ENCODE results near the gene NR2C1.
"Not testable (repeated sequence)": the region's sequence is repeated elsewhere in the genome, so short reads cannot be mapped to it uniquely, and the experiment has no call there.

NR2C1 gene

DNA sequence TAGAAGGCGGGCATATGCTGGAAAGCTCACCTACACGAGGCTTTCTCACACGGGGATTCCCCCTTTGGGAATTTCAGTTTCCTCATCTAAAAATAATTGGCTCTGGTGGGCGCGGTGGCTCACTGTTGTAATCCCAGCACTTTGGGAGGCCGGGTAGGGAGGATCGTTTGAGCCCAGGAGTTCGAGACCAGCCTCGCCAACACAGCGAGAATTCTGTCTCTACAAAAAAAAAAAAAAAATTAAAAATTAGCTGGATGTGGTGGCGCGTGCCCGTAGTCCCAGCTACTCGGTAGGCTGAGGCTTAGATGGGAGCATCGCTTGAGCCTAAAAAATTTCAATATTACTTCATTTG is 69.5 kb downstream of the NR2C1 start:
- Mint-ChIP-seq H3K4me3 (peak overlapping the region; percentile 79), H3K36me3 (ENCODE audit: low read depth) (peaks cover 26% of the 10 kb centered on the region), H3K27ac (peak overlapping the region; percentile 72), H3K4me1 (ENCODE audit: low read depth) (peaks cover 29% of the 10 kb centered on the region), H3K27me3 (ENCODE audit: low read depth) (no peaks in the 10 kb centered on the region), H3K9me3 (peaks cover 28% of the 10 kb centered on the region)
- DNase-seq (ENCODE audit: low spot score): peak; percentile 8

DNA sequence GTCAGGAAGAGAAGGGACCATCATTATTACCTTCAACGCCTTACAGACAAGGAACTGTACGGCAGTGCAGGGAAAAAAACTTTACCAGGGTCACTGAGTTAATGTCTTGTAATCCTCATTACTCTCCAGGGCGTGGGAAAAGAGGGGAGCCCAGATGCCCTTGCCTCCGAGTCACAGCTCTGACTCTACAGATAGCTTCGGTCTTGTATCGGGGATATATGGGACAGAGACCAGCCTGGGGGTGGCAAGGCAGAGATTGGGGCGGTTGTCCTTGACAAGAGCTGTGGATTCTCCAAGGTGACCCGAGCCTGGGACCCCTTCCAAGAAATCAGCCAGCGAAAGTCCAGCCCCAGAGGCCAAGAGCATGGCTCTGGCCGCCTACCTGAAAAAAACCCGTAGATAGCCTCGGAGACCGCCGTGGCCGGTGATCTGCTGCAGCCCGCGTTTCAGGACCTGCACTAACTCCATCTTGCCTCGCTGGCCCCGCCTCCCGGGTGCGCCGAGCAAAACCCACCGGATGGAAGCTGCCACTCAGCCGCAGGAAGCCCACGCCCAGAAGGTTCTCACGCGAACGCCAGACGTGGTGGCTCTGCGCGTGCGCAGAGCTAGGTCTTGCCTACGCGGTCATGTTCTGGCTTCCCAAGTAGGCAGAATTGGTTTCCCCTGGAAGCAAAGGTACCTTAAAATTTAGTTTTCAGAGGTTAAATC is 70.1 kb downstream of the NR2C1 start, which contains the start of gene NDUFA12:
NDUFA12 (minus strand) TSS at position 485 of the 708 bp plus-strand sequence; CDS start at position 468, 17 bp downstream.
- Mint-ChIP-seq H3K9me3 (peaks cover 25% of the 10 kb centered on the region), H3K27ac (peak within 1 kb of the TSS; percentile 72), H3K36me3 (ENCODE audit: low read depth) (peaks cover 32% of the 10 kb centered on the region), H3K4me1 (ENCODE audit: low read depth) (peaks cover 33% of the 10 kb centered on the region), H3K27me3 (ENCODE audit: low read depth) (no peaks in the 10 kb centered on the region), H3K4me3 (peak within 1 kb of the TSS; percentile 79)
- DNase-seq (ENCODE audit: low spot score): peak; percentile 96

DNA sequence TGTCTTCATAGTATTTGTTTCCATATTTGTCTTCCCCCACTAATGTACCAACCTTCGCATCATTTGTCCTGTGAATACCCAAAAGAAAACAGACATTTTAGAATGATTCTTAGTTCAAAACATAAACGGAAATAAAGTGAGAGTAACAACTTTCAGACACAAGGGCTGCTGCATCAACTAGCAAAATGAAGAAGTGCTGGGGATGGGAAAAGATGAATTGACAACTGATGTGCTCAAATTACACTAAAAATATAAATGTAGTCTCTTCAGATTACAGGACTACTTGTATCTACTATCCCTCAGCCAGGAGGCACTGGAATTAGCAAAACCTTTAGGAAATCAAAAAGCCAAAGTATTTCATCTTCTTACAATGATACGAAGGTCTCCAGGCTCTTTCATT is 70.7 kb downstream of the NR2C1 start:
- peaks cover 36% of the 10 kb centered on the region for H3K4me1 Mint-ChIP-seq (ENCODE audit: low read depth)
- H3K4me3 Mint-ChIP-seq: peak overlapping the region; percentile 79
- peaks cover 23% of the 10 kb centered on the region for H3K9me3 Mint-ChIP-seq
- H3K27ac Mint-ChIP-seq: peak overlapping the region; percentile 72
- H3K36me3 Mint-ChIP-seq (ENCODE audit: low read depth): peaks cover 35% of the 10 kb centered on the region
- H3K27me3 Mint-ChIP-seq (ENCODE audit: low read depth): no peaks in the 10 kb centered on the region
- DNase-seq (ENCODE audit: low spot score): no peak

DNA sequence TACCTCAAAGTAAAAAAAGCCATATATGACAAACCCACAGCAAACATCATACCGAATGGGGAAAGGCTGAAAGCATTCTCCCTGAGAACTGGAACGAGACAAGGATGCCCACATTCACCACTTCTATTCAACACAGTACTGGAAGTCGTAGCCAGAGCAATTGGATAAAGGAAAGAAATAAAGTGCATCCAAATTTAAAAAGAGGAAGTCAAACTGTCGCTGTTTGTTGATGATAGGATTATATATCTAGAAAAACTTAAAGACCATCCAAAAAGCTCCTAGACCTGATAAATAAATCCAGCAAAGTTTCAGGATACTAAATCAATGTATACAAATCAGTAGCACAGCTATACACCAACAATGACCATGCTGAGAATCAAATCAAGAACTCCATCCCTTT is 75.1 kb downstream of the NR2C1 start:
- no peak overlapping the region for H3K4me3 Mint-ChIP-seq
- peaks cover 28% of the 10 kb centered on the region for H3K4me1 Mint-ChIP-seq (ENCODE audit: low read depth)
- H3K27ac Mint-ChIP-seq: no peak overlapping the region

DNA sequence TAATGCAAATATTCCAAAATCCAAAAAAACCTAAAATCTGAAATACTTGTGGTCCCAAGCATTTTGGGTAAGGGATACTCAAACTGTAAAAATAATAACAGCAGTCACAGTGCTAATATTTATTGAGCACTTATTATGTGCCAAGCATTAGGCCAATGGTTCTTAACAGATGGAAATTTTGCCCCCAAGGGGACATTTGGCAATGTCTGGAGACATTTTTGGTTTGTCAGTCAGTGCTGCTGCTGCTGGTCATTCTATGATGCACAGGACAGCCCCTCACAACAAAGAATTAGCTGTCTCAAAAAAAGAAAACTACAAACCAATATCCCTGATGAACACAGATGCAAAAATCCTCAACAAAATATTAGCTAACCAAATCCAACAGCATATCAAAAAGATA is 75.7 kb downstream of the NR2C1 start:
- Mint-ChIP-seq H3K36me3 (ENCODE audit: low read depth) (peaks cover 35% of the 10 kb centered on the region), H3K9me3 (no peaks in the 10 kb centered on the region), H3K4me1 (ENCODE audit: low read depth) (peaks cover 27% of the 10 kb centered on the region), H3K27me3 (ENCODE audit: low read depth) (no peaks in the 10 kb centered on the region), H3K4me3 (no peak overlapping the region), H3K27ac (no peak overlapping the region)
- DNase-seq (ENCODE audit: low spot score): no peak

More for the DNA sequence above, 75.1 kb downstream of the NR2C1 start:
- Mint-ChIP-seq H3K27me3 (ENCODE audit: low read depth) (no peaks in the 10 kb centered on the region), H3K9me3 (no peaks in the 10 kb centered on the region), H3K36me3 (ENCODE audit: low read depth) (peaks cover 38% of the 10 kb centered on the region)
- no peak for DNase-seq (ENCODE audit: low spot score)

DNA sequence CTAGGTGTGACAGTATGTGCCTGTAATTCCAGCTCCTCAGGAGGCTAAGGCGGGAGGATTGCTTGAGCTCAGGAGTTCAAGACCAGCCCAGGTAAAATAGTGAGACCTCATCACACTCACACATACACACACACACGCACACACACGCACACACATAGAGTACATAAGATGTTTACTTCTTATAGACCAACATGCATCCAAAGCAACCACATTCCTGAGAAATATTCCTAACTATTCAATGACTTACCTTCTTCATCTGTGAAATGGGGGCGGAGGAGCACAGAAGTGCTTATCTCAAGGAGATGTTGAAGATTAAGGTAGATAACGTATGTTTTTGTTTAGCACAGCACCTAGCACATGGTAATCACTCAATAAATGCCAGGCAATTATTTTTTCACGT is 76.4 kb downstream of the NR2C1 start:
- Mint-ChIP-seq H3K4me3 (no peak overlapping the region), H3K9me3 (no peaks in the 10 kb centered on the region), H3K27ac (no peak overlapping the region), H3K36me3 (ENCODE audit: low read depth) (peaks cover 35% of the 10 kb centered on the region), H3K27me3 (ENCODE audit: low read depth) (no peaks in the 10 kb centered on the region), H3K4me1 (ENCODE audit: low read depth) (peaks cover 27% of the 10 kb centered on the region)
- DNase-seq (ENCODE audit: low spot score): no peak

DNA sequence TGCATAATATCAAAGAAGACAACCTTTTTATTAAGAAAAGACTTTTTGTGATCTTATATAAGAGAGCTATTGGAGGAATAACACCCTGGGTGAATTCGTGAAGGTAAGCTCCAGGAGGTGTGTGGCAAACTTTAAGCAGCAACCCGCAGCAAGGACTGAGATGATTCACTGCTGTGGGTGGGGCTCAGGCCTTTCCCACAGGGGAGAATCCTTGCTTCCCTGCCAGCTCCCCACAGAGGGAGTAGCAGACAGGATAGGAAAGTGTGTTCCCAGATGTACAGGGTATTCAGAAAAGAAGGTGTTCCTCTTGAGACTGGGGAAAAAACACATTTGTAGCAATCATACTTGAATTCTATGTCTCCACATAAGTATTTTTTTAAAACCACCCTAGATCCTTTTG is 79.1 kb downstream of the NR2C1 start:
- peaks cover 40% of the 10 kb centered on the region for H3K36me3 Mint-ChIP-seq (ENCODE audit: low read depth)
- no peaks in the 10 kb centered on the region for H3K27me3 Mint-ChIP-seq (ENCODE audit: low read depth)
- DNase-seq (ENCODE audit: low spot score): no peak
- H3K4me3 Mint-ChIP-seq: no peak overlapping the region
- peaks cover 23% of the 10 kb centered on the region for H3K4me1 Mint-ChIP-seq (ENCODE audit: low read depth)
- no peak overlapping the region for H3K27ac Mint-ChIP-seq
- H3K9me3 Mint-ChIP-seq: no peaks in the 10 kb centered on the region

DNA sequence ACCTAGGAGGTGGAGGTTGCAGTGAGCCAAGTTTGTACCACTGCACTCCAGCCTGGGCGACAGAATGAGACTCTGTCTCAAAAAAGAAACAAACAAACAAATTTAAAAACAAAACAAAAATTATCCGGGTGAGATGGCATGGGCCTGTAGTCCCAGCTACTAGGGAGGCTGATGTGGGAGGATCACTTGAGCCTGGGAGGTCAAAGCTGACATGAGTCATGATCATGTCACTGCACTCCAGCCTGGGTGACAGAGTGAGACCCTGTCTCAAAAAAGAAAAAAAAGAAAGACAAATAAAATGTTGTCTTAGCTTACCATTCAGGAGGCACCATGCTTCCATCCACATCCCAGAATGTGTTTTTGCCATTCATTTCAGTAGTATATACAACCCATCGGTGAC is 79.6 kb downstream of the NR2C1 start:
- H3K27ac Mint-ChIP-seq; DNase-seq (ENCODE audit: low spot score); H3K9me3 Mint-ChIP-seq; H3K4me3 Mint-ChIP-seq; H3K27me3 Mint-ChIP-seq (ENCODE audit: low read depth): not testable (repeated sequence)
- peaks cover 38% of the 10 kb centered on the region for H3K36me3 Mint-ChIP-seq (ENCODE audit: low read depth)
- peaks cover 22% of the 10 kb centered on the region for H3K4me1 Mint-ChIP-seq (ENCODE audit: low read depth)

DNA sequence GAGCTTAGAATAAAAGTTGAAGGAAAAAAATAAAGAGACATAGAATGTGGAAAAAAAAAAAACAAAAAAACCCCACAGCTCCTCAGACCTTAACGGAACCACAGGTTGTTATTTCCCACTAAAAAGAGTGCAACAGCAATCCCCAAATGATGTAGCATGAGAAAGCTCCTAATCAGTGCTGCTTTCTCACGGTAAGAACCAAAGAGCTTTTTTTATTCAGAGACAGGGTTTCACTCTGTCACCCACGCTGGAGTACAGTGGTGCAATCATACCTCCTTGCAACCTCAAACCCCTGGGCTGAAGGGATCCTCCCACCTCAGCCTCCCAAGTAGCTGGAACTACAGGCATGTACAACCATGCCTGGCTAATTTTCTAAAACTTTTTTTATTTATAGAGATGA is 83.2 kb downstream of the NR2C1 start:
- H3K4me3 Mint-ChIP-seq: no peak overlapping the region
- peaks cover 34% of the 10 kb centered on the region for H3K4me1 Mint-ChIP-seq (ENCODE audit: low read depth)
- H3K27ac Mint-ChIP-seq: no peak overlapping the region
- no peaks in the 10 kb centered on the region for H3K27me3 Mint-ChIP-seq (ENCODE audit: low read depth)
- H3K36me3 Mint-ChIP-seq (ENCODE audit: low read depth): peaks cover 43% of the 10 kb centered on the region
- no peak for DNase-seq (ENCODE audit: low spot score)
- no peaks in the 10 kb centered on the region for H3K9me3 Mint-ChIP-seq

DNA sequence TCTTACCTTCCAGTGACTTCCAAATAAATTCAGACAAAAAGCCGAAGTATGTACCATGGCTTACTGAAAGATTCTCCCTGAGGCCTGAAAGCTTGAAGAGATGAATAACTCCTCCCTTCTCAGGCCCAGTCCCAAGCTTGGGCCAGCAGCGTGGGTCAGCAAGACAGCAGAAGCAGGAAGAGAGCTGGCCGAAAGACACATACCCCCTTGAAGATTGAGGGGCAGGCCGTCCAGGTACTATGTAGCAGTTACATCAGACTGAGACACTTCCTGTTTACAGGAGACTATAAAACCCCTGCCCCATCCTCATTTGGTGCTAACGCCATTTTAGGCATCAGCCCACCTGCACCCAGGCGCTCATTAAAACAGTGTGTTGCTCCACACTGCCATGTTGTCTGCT is 84.9 kb downstream of the NR2C1 start:
- peak overlapping the region; percentile 69 for H3K27ac Mint-ChIP-seq

DNA sequence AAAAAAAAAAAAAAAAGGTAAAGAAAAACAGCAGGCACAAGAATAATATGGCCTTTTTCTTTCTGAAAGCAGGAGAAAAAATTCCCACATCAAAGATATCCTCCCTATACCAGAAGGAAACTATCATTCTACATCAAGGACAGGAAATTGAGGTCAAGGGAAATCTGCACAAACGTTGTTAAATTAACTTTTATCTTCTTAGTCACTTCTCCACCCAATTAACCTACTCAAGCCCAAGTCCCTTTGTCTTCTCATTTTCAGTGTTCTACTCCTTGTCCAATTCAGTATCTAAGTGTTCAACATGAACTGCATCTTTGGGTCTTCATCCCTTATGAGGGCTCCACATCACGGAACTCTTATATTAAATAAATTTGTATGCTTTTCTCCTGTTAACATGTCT is 85.6 kb downstream of the NR2C1 start:
- peak overlapping the region; percentile 9 for H3K27ac Mint-ChIP-seq
- H3K27me3 Mint-ChIP-seq (ENCODE audit: low read depth): no peaks in the 10 kb centered on the region
- H3K4me1 Mint-ChIP-seq (ENCODE audit: low read depth): peaks cover 43% of the 10 kb centered on the region
- H3K9me3 Mint-ChIP-seq: no peaks in the 10 kb centered on the region
- peak overlapping the region; percentile 49 for H3K4me3 Mint-ChIP-seq
- peaks cover 42% of the 10 kb centered on the region for H3K36me3 Mint-ChIP-seq (ENCODE audit: low read depth)
- DNase-seq (ENCODE audit: low spot score): no peak

More for the DNA sequence above, 84.9 kb downstream of the NR2C1 start:
- no peaks in the 10 kb centered on the region for H3K27me3 Mint-ChIP-seq (ENCODE audit: low read depth)
- H3K4me1 Mint-ChIP-seq (ENCODE audit: low read depth): peaks cover 38% of the 10 kb centered on the region
- H3K4me3 Mint-ChIP-seq: peak overlapping the region; percentile 8
- H3K9me3 Mint-ChIP-seq: no peaks in the 10 kb centered on the region
- no peak for DNase-seq (ENCODE audit: low spot score)
- H3K36me3 Mint-ChIP-seq (ENCODE audit: low read depth): peaks cover 42% of the 10 kb centered on the region

DNA sequence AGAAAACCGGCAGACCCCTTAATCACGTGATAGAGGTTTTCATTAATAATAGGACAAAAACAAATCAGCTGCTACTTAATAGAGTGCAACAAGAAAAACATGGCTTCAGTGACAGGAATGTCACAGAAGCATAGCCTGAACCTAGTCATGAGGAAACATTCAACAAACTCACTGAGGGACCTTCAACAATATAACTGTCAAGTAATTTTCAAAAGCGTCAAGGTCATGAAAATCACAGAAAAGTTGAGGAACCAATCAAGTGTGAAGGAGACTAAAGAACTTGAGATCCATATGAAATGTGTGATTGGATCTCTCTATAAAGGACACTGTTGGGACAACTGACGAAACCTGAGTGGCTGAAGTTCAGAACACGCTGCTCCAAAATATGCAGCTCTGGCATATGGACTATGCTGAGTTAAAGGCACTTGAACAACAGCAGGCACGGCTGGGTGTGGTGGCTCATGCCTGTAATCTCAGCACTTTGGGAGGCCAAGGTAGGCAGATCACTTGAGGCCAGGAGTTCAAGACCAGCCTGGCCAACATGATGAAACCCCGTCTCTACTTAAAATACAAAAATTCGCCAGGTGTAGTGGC is 86.2 kb downstream of the NR2C1 start:
- no peaks in the 10 kb centered on the region for H3K9me3 Mint-ChIP-seq
- peaks cover 39% of the 10 kb centered on the region for H3K36me3 Mint-ChIP-seq (ENCODE audit: low read depth)
- peak overlapping the region; percentile 49 for H3K4me3 Mint-ChIP-seq
- H3K4me1 Mint-ChIP-seq (ENCODE audit: low read depth): peaks cover 41% of the 10 kb centered on the region
- H3K27me3 Mint-ChIP-seq (ENCODE audit: low read depth): no peaks in the 10 kb centered on the region
- peak overlapping the region; percentile 9 for H3K27ac Mint-ChIP-seq
- DNase-seq (ENCODE audit: low spot score): no peak

DNA sequence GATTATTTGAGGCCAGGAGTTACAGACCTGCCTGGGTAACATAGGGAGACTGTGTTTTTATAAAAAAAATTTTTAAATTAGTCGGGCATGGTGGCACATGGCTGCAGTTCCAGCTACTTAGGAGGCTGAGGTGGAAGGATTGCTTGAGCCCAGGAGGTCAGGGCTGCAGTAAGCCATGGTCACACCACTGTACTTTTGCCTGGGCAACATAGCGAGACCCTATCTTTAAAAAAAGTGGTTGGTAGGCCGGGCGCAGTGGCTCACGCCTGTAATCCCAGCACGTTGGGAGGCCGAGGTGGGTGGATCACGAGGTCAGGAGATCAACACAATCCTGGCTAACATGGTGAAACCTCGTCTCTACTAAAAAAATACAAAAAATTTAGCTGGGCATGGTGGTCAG is 88.3 kb downstream of the NR2C1 start:
- not testable (repeated sequence) for H3K9me3 Mint-ChIP-seq; H3K27ac Mint-ChIP-seq; H3K27me3 Mint-ChIP-seq (ENCODE audit: low read depth); H3K4me3 Mint-ChIP-seq; DNase-seq (ENCODE audit: low spot score)
- peaks cover 32% of the 10 kb centered on the region for H3K36me3 Mint-ChIP-seq (ENCODE audit: low read depth)
- peaks cover 36% of the 10 kb centered on the region for H3K4me1 Mint-ChIP-seq (ENCODE audit: low read depth)

DNA sequence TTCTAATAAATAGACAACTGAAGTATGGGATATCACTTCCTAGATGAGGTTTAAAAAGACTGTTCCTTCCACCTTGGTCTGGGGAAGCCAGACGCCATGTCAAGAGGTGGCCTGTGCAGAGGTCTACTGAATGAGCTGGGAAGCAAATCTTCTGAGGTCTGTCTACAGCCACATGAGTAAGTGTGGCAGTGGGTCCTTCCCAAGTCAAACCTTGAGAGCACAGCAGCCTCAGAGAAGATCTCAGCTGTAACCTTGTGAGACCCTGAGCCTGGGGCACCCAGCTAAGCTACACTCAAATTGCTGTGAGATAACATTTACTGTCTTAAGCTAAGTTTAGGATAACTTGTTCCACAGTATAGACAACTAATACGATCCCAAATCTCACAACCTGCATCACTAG is 90.1 kb downstream of the NR2C1 start:
- H3K36me3 Mint-ChIP-seq (ENCODE audit: low read depth): peaks cover 25% of the 10 kb centered on the region
- H3K27ac Mint-ChIP-seq: no peak overlapping the region
- no peak for DNase-seq (ENCODE audit: low spot score)
- H3K27me3 Mint-ChIP-seq (ENCODE audit: low read depth): no peaks in the 10 kb centered on the region
- no peak overlapping the region for H3K4me3 Mint-ChIP-seq
- no peaks in the 10 kb centered on the region for H3K9me3 Mint-ChIP-seq
- H3K4me1 Mint-ChIP-seq (ENCODE audit: low read depth): peaks cover 24% of the 10 kb centered on the region

All from T-helper 2 cell treated with Interferon-gamma antibody and Interleukin-4, amounts not matched to agents 5 μg/mL and 100 μg/mL, for 36 hours (primary cell).